Measurements from ENCODE around the gene DKKL1. TPM values are rescaled to one million over a fixed set of nuclear protein-coding genes. Genes with fewer than 3 reads are reported as not detected.

Gene DKKL1
- total and polyA plus RNA-seq, 2 of the 4 experiments (the other 2 are of a cell fraction): 0.67 TPM; not detected in 1

DNA sequence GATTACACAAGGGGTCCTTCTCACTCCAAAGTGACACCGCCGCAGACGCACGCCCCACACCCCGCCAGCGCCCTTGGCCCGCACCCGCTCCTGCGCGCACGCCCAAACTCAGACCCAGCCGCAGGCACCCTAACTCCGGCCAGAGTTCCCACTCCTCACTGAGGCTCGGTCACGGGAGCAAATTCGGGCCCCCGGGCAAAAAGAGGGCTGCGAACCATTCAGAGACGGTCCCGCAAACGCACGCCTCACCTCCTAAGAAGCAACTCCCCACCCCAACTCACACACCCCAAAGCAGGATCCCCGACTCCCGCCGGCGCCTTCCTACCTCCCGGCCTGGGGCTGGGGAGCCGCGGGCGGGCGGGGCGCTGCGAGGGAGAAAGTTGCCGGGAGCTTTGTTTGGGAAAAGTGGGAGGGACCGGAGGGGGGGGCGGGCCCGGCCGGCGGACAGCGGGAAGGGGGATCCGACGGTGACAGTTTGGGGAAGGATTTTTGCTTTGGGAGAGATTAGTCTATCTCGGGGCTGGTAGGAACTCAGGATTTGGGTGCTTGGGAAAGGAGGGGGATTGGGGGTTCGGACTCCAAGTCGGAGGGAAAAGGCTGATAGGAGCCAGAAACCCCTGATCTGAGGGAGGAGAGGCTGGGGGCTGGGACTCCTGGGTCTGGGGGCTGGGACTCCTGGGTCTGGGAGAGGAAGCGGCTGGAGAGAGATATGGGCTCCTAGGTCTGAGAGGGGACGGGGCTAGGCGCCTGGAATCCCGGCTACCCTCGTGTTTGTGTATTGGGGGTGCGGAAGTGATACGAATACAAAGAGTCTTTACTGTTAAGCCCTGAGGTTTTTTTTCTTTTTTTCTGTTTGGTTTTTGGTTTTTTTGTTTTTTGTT lies 1.4 kb upstream of the DKKL1 start, which contains the start of gene TEAD2:
Gene TEAD2, minus strand, starts transcription at position 369 of the 881 bp plus-strand sequence. CDS start 2,341 bp downstream, outside the sequence.
- Histone ChIP-seq H2AK5ac (ENCODE audit: low read depth, low read length) (peak within 1 kb of the TSS; percentile 100), H2BK5ac (ENCODE audit: low read depth, low read length, poor library complexity, severe bottlenecking) (peak within 1 kb of the TSS; percentile 81), H3K23ac (ENCODE audit: low read depth, low read length) (peak within 1 kb of the TSS; percentile 100), H2BK120ac (ENCODE audit: low read depth, low read length) (peak within 1 kb of the TSS; percentile 88), H3K4me3 (ENCODE audit: insufficient read depth, low read depth, low read length) (peak within 1 kb of the TSS; percentile 82), H3K4ac (ENCODE audit: low read depth, low read length) (peak within 1 kb of the TSS; percentile 100), H3K27ac (ENCODE audit: insufficient read depth, low read length) (peak within 1 kb of the TSS; percentile 99), H3K56ac (ENCODE audit: extremely low read depth, insufficient read depth, low read length) (peak within 1 kb of the TSS; percentile 86), H4K20me1 (ENCODE audit: insufficient read depth, low read length) (peaks cover 5% of the 10 kb centered on the region; the same call in 1 of the 2 replicates), H2BK15ac (ENCODE audit: low read depth, low read length) (peak within 1 kb of the TSS; percentile 70; the same call in 1 of the 3 replicates), H3K79me1 (ENCODE audit: low read depth in 1 of 2, low read length in 2 of 2) (peaks cover 11 to 53% of the 10 kb centered on the region in 2 experiments), H3K4me2 (ENCODE audit: low read depth, low read length) (peak within 1 kb of the TSS; percentile 96), H3K36me3 (ENCODE audit: control insufficient read depth, insufficient read depth, low read length) (peaks cover 17% of the 10 kb centered on the region), H2BK20ac (ENCODE audit: low read depth, low read length) (0 out of 2 replicates have a peak within 1 kb of the TSS, but pooled peaks have one; percentile 55), H4K8ac (ENCODE audit: low read depth in 2 of 2, low read length in 2 of 2) (peak within 1 kb of the TSS; percentile 99 to 100), H4K91ac (ENCODE audit: insufficient read depth, low read depth, low read length) (peak within 1 kb of the TSS; percentile 99), H3K4me1 (ENCODE audit: control insufficient read depth, insufficient read depth, low read length) (peaks cover 2% of the 10 kb centered on the region; the same call in 1 of the 2 replicates), H3K18ac (ENCODE audit: low read depth, low read length) (peak within 1 kb of the TSS; percentile 99), H3K9ac (ENCODE audit: low read depth, low read length) (peak within 1 kb of the TSS; percentile 100), H3K14ac (replicated peaks; ENCODE audit: low read depth, low read length) (peak within 1 kb of the TSS; percentile 100), H2AFZ (replicated peaks; ENCODE audit: low read length, poor library complexity) (peak within 1 kb of the TSS; percentile 96), H3K9me3 (ENCODE audit: control insufficient read depth, insufficient read depth, low read length) (no peaks in the 10 kb centered on the region), H2AK9ac (replicated peaks; ENCODE audit: low read depth, low read length, poor library complexity) (peak within 1 kb of the TSS; percentile 100), H3K9me1 (ENCODE audit: insufficient read depth, low read length) (peaks cover 12% of the 10 kb centered on the region), H3K27me3 (ENCODE audit: control insufficient read depth, insufficient read depth, low read length) (no peaks in the 10 kb centered on the region), H4K5ac (ENCODE audit: low read depth, low read length) (peak within 1 kb of the TSS; percentile 100)
- in situ Hi-C loops (cut with MboI; ENCODE audit: low sequenced_read_pairs): no loop called here
- ChIA-PET POLR2A (ENCODE audit: unreplicated experiment) (interaction anchor here (0.7 to 1.0 kb wide), 2 partner anchors 11 to 1041 kb away, joined by 3 read pairs; no protein-coding TSS in a partner anchor), CTCF (no interaction called here)
- ATAC-seq (ENCODE audit: low read depth) (peak; percentile 38), DNase-seq (peak; percentile 47)
- 1% methylated on average over 16 of the region's 52 CpGs; no CpG with 5 or more reads in 1 of the 2 experiments for WGBS, 2 experiments (ENCODE audit: extremely low coverage in 2 of 2, insufficient read length in 1 of 2)
- TF ChIP-seq POLR2A (IDR thresholded peaks at IDR 0.05; ENCODE audit: low read depth, low read length) (no peak; the same call in none of the 2 replicates), MAZ (IDR thresholded peaks at IDR 0.05; ENCODE audit: borderline replicate concordance, low read depth, low read length) (peak; percentile 48; the same call in 1 of the 2 replicates)
- dilution Hi-C loops (cut with HindIII; ENCODE audit: low sequenced_read_pairs, unreplicated experiment): no loop called here
- no TSS peak for BruUV-seq (replicated peaks)
- intact Hi-C loops (cut with micrococcal nuclease): no loop called here
